NT2/D1 (cell line): Measurements from ENCODE around the gene ARHGEF6.

Experiments
- DNase-seq: peaks from one replicate; pipeline ENCODE4 v3.0.0-alpha.2; 2011; ENCODE audit warnings: low read depth, low spot score
- H3K27me3 ChIP-seq: 2 replicates; pipeline ENCODE4 v1.6.0; 2011; ENCODE audit warnings: mild to moderate bottlenecking; ENCODE audit not compliant: insufficient read length, insufficient read depth
- H3K36me3 ChIP-seq: 2 replicates; pipeline ENCODE4 v1.6.1; 2011; ENCODE audit warnings: mild to moderate bottlenecking, low read length, mixed read lengths; ENCODE audit not compliant: insufficient read depth, insufficient read length
- H3K4me1 ChIP-seq: 2 replicates; pipeline ENCODE4 v1.5.1; 2011; ENCODE audit not compliant: insufficient read depth, insufficient read length
- H3K4me3 ChIP-seq: 2 replicates; pipeline ENCODE4 v1.5.1; 2011; ENCODE audit warnings: low read depth; ENCODE audit not compliant: insufficient read length
- H3K9ac ChIP-seq: 2 replicates; pipeline ENCODE4 v1.6.0; 2011; ENCODE audit warnings: low read depth; ENCODE audit not compliant: insufficient read length
- H3K9me3 ChIP-seq: 2 replicates; pipeline ENCODE4 v1.5.1; 2011; ENCODE audit warnings: mild to moderate bottlenecking, low read length; ENCODE audit not compliant: insufficient read depth
- SUZ12 ChIP-seq: IDR thresholded peaks from 2 replicates; pipeline ENCODE4 v1.6.1; 2011; ENCODE audit not compliant: insufficient read length, insufficient read depth; ENCODE audit errors: extremely low read depth
- YY1 ChIP-seq: IDR thresholded peaks from 2 replicates; pipeline ENCODE4 v1.6.1; 2011; ENCODE audit not compliant: insufficient read length, insufficient read depth
- ZNF274 ChIP-seq: IDR thresholded peaks from 2 replicates; pipeline ENCODE4 v1.6.1; 2011; ENCODE audit warnings: mild to moderate bottlenecking, low read depth, low read length

ARHGEF6 gene

GRCh38 chrX:136620780-136621179 is 160.0 kb downstream of the ARHGEF6 start:
- DNase-seq, result no peak
- Histone ChIP-seq H3K27me3 (no peaks in the 10 kb centered on the region), H3K4me1 (no peaks in the 10 kb centered on the region)

GRCh38 chrX:136619899-136620505 is 160.7 kb downstream of the ARHGEF6 start:
- TF ChIP-seq ZNF274 (no peak), YY1 (no peak), SUZ12 (no peak)
- no peaks in the 10 kb centered on the region for H3K36me3 ChIP-seq
- no peak for DNase-seq

More at GRCh38 chrX:136620780-136621179, 160.0 kb downstream of the ARHGEF6 start:
- TF ChIP-seq ZNF274, result no peak
- no peak for TF ChIP-seq YY1
- TF ChIP-seq SUZ12, result no peak
- H3K36me3 ChIP-seq, result no peaks in the 10 kb centered on the region
- H3K9me3 ChIP-seq, result no peaks in the 10 kb centered on the region
- no peak overlapping the region for H3K4me3 ChIP-seq
- no peak overlapping the region for H3K9ac ChIP-seq

GRCh38 chrX:136616987-136617685 is 163.6 kb downstream of the ARHGEF6 start:
- no peaks in the 10 kb centered on the region for H3K4me1 ChIP-seq

More at GRCh38 chrX:136619899-136620505, 160.7 kb downstream of the ARHGEF6 start:
- Histone ChIP-seq H3K27me3 (no peaks in the 10 kb centered on the region), H3K9me3 (no peaks in the 10 kb centered on the region), H3K9ac (no peak overlapping the region), H3K4me3 (no peak overlapping the region), H3K4me1 (no peaks in the 10 kb centered on the region)

More at GRCh38 chrX:136616987-136617685, 163.6 kb downstream of the ARHGEF6 start:
- H3K9ac ChIP-seq, result no peak overlapping the region
- no peaks in the 10 kb centered on the region for H3K9me3 ChIP-seq
- DNase-seq, result no peak
- TF ChIP-seq ZNF274 (no peak), SUZ12 (no peak), YY1 (no peak)
- H3K4me3 ChIP-seq, result no peak overlapping the region
- no peaks in the 10 kb centered on the region for H3K36me3 ChIP-seq
- no peaks in the 10 kb centered on the region for H3K27me3 ChIP-seq
